GM19455 (cell line): ENCODE results near the gene FNDC3B.

Experiments
- ATAC-seq: cut with Tn5 transposase; IDR thresholded peaks from one replicate; pipeline ENCODE4 v1.9.1; 2021; ENCODE audit not compliant: unreplicated experiment

The FNDC3B gene

DNA sequence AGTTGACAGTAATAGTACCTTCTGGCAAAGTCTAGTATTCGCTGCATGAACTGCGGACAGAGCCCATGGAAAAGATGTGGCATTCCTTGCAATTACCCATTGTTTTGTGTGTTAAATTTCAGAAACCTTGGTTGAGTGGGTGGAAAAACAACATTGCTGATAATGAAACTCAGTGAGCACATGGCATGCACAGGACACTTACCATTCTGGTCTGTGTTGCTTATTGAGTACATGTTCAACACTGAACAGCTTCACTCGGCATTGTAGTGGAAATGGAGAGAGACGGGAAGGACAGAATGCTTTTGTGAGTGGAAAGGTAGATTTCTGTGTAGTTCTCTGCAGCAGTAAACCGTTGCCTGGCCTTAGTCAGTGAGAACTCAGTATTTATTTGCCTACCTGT is 165.3 kb downstream of the FNDC3B start:
- ATAC-seq, result no peak

DNA sequence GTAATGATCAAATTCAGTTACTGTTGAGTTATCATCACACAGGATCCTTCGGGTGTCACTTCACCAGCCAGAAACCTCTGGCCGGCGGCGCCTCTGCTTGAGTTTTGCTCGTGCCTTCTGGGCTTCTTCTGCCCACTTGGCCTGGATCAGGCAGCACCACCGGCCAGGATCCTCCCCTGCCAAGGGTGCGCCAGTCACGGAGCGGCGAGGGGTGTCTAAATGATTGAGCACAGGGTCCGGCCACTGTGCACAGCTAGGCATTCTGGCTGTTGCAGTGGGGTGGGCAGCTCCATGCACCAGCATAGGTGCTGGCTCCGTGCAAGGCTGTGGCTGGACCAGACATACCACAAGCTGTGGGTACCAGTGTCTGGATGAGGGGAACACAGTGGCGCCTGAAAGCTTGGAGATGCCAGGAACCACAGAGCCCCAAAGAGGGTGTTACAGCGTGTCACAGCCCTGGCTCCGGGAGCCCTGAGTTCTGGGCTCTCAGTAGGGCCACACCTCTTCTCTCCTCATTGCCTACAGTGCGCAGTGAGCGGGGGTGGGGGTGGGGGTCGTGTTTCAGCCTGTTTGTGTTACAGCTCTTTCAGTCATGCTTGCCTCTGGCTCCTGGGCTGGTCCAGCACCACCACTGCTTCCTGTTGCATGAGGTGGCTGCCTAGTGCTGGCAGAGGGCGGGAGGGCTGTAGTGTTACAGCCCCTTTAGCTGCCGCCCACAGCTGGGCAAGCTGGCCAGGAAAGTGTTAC is 169.4 kb downstream of the FNDC3B start:
- ATAC-seq, result no peak

DNA sequence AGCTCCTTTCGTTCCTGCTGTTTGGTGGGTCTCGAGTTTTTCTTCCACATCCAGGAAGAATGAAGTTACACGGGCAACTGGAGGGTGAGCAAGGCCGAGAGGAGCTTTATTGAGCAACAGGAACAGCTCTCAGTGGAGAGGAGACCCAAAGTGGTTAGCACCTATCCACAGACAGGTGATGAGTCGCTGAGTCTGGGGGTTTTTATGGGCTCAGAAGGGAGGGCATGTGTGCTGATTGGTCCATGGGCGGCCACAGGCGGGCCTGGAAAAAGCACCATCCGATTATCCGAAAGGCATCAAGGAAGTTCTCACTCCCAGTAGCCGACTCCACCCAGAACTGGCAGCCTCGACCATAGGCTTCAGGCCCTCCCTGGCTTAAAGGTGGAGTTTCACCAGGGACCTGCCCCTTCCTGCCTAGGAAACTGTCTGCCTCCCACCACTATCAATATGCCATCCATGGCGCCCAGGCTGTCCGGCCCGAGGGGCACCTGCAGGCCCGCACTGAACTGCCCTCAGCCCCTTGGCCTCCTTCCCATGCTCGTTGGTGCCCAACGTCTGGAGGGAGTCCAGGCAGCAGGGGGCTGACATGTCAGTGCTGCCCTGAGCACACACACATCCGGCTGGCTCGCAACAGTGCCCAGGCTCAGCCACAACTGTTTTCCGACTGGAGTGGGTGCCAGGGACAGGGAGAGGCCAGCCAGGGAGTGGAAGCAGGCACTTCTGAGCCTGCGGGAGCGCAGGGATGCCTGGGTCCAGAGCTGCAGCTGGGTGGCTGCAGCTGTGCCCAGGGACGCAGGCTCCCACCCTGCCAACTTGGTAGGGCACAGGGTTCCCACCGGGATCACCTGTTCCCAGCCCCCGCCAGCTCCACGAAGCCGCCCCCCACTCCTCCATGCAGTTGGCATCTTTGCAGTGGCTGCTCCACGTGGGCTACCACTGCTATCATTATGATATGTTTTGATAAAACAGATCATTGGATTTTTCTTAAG is 170.2 kb downstream of the FNDC3B start:
- no peak for ATAC-seq

DNA sequence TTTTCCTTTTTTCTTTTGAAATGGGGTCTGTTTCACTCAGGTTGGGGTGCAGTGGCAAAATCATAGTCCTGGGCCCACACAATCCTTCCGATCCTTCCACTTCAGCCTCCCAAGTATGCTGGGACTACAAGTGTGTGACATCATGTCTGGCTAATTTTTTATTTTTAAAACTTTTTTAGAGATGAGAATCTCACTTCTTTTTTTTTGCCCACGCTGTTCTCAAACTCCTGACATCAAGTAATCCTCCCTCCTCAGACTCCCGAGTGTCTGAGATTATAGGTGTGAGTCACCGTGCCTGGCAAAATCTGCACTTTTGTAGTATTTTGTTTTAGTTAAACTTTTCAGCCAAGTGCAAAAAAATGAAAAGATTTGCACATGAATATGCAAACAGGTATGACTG is 171.0 kb downstream of the FNDC3B start:
- no peak for ATAC-seq

DNA sequence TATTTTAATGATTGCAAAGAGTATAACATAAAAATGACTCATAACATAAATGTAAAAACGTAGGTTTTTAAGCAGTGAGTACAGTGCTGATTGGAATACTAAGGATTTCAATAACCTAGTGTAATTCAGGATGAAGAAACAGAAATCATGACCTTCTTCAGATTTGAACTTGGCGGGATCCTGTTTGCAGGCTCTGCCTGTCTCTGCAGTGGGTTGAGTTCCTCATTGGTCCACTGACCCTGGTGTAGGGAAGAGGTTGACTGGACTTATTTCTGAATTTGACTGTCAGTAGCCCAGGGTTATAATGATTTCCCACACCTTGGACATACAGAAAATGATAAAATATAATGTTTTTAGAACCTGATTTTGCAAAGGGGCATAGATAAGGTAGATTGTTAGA is 171.7 kb downstream of the FNDC3B start:
- no peak for ATAC-seq

DNA sequence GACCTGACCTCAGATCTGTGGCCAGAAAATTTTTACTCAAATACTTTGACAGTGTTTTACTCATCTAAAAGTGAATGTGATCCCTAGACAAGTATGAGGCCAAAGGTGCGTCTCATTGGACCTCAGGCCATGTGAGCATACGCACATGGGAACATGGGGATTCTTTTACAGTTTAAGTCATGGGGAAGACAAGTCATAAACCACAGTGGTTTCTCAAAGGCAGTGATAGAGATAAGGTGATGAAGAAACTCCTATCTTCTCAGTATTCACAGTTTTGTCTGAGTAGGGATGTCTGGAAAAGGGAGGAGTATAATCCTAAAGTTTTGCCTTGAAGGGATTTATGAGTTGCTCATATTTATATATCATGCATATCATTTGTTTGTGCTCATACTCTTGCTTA is 173.8 kb downstream of the FNDC3B start:
- no peak for ATAC-seq

DNA sequence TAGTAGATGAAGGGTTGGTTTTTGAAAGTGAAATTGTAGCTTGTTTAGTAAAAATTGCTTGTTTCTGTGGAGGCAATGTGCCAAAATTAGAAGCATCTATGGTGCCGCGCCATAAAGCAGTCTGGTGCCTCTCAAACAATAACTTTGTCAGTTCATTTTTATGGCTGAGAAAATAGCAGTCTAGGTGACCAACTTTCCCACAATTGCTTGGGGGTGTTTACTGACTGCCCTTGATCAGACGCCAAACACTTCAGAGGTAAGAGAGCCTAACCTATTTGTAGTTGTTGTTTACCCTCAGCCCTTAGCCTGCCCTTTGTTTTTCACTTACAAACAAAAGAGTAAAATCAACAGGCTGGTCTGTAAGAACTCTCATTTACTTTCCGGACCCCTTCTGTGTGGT is 174.5 kb downstream of the FNDC3B start:
- no peak for ATAC-seq

DNA sequence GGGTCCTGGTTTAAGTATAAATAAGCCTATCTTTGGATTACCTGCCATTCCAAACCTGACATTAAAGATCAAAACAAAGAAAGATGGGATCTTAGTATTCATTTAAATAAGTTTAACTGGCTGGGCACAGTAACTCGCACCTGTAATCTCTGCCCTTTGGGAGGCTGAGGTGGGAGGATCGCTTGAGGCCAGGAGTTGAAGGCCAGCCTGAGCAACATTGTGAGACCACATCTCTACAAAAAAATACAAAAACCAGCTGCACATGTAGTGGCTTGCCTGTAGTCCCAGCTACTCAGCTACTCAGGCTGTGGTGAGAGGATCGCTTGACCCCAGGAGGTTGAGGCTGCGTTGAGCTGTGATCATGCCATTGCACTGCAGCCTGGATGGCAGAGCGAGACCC is 176.9 kb downstream of the FNDC3B start:
- ATAC-seq, result no peak

DNA sequence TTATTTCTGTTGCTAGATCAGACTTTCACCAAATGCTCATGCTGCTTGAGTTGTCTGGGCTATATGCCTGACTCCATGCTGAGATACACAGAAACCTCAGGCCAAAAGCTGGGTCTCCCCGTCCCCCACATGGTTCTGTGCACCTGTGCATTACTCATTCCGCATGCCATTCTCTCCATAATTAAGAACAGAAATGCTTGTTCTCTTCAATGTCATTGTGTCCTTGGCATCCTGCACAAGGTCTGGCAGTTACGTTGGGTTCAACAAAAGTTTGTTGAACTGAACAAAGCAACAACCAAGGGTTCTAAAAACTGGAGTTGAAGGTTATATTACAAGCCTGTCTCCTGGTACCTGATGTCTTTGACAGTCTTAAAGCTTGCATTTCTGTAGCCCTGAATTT is 177.5 kb downstream of the FNDC3B start:
- no peak for ATAC-seq

DNA sequence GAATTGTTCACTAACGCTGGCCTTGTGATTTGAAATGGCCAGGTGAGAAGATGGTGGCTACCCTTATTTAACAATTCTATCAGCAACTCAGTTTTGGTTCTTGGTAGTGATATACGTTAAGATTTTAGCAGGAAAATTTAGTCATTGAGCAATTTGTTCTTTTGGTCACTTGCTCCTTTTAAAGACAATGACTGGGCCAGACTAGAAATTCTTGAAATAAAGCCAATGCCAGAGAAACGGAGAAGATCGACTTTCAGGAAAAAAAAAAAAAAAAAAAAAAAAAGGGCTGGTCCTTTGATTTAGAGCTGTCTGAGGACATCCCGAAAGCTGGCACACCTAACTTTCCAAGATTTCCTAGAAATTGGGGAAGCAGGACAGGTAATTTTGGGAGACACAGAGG is 178.5 kb downstream of the FNDC3B start:
- ATAC-seq, result no peak

DNA sequence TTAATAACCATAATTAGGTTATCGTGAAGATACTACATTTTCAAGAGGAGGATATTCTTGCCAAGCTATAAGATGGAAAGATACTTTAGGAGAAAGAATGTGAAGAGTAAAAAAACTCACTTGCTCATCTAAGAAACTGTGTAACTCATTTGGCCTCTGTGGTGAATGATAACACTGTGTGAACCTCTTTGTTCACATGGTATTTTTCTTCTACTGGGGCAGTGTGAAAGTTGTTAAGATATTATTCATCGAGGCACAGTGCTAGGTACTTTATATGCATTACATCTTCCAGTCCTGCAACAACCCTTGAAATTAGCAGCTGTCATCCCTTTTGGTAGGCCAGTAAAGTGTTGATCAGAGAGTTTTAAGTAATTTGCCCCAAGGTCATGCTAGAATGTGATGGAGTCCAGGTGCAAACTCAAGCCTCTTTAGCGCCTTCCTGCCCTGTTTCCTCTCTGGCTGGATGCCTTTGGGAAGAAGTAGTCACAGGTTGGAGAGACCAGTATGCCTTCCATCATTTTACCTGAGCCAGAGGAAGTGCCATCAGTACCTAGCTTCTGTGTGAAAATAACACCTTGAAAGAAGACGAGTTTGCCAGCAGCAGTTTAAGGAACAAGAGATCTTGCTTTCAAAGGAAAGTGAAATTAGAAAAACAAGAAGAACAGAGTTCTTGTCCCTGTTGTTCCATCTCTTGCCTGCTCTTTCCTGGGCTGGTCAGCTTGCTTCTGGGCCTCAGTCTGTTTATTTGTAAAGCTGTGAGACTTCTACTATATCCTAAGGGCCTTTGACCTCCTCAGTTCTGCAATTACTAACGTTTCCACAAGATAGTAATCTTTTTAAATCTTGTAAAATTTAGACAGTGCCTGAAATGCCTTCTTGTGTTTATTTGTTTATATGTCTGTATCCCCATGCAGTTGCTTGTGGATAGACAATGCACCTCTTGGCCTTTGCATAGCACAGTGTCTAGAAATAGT is 179.3 kb downstream of the FNDC3B start:
- ATAC-seq, result no peak

DNA sequence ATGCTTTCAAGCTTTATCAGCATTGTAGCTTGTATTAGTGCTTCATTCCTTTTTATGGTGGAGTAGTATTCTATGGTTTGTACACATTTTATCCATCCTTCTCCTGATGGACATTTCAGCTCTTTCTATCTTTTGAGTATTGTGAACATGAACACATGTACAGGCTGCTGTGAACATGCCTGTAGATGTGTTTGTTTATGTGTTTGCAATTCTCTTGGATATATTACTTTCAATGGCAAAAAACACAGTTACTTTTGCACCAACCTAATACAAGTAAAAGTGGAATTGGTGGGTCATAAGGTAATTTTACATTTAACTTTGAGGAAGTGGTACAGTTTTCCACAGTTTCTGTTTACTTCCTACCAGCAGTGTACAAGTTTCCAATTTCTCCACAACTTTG is 180.4 kb downstream of the FNDC3B start:
- no peak for ATAC-seq

DNA sequence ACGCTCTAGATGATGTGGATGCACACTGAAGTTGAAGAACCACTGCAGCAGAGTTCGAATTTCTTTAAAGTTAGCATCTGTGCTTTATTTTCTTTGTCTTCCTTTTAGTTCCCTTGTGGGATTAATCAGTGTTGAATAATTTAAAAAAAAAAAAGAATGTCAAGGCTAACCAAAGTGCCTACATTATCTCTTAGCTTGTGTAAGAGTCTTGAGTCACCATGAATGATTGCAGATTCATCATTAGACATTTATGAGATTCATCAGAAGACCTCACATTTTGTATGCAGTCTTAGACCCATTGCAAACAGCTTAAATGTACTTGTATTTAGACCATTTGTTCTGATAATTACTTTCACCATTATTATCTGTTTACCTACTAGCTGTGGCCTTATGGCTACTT is 182.2 kb downstream of the FNDC3B start:
- no peak for ATAC-seq

DNA sequence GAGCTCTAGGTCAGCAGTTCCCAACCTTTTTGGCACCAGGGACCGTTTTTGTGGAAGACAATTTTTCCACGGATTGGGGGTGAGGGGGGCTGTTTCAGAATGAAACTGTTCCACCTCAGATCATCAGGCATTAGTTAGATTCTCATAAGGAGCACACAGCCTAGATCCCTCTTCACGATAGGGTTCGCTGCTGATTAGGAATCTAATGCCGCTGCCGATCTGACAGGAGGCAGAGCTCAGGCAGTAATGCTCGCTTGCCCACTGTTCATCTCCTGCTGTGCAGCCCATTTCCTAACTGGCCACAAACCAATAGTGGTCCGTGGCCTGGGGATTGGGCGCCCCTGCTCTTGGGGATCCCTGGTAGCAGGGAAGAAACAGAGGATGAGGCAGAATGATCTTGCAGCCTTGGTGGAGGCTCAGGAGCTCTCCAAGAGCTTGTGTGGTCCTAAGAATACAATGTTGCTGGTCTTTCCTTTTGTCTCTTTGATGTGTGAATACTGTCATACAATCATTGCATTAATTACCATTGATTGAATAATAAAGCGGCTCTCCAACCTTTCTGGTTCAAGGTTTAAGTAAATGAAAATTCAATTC is 183.2 kb downstream of the FNDC3B start:
- ATAC-seq, result no peak

DNA sequence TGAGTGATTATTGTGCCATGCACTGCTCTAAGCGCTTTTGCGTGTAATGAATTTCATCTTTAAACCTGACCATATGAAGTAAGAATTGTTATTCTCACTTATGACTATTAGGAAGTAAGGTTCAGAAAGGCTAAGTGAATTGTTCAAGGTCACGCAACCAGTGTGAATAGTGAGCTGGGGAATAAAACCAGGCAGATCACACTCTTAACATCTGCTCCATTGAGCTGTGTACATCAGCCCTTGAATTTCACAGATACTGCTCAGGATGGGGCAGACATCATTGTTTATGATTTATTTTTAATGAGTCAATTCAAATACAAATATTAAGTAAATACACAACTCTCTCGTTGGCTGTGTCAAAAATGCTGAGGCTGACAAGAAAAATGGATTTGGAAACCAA is 184.5 kb downstream of the FNDC3B start:
- no peak for ATAC-seq

DNA sequence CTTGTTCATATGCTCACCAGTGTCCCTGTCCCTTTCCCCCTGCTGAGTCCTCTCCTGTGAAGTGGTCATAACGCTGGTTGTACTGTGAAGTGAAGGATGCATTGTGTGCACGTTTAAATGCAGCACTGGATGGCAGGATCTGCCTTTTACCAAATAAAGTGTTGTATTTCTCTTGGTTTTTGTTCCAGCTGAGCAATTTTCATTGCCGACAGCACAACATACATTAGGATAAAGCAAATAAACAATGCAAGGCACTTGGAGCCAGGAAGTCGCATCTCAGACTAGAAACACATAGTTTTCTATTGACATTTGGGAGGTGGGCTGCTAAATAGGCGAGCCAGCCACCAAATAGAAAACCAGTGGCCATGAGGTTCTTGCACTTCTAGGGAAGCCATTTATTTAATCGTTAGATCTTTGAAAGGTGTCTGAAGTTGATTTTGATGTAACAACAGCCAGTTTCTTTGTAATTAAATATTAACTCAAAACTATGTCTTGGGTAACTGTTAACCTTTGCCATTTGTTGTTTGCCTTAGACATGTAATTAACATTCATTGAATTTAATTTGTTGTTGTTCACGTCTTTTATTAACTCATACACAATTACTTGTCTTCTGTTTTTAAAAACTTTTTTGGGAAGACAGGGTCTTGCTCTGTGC is 185.3 kb downstream of the FNDC3B start:
- ATAC-seq, result no peak

DNA sequence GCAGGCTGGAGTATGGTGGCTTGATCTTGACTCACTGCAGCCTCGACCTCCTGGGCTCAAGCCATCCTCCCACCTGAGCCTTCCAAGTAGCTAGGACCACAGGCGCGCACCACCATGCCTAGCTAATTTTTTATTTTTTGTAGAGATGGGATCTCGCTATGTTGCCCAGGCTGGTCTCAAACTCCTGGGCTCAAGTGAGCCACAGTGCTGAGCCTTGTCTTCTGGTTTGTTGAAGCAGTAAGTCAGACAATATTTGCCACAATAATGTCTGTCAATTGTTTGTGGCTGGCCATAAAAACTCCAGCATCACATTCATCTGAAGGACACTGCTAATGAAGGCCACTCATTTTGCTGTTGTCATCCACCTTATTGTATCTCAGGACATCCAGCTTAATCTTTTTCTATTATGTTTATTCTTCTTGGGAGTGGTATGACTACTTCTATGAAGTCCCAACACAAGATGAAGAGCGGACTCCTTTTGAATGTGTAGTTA is 185.9 kb downstream of the FNDC3B start:
- ATAC-seq, result no peak

DNA sequence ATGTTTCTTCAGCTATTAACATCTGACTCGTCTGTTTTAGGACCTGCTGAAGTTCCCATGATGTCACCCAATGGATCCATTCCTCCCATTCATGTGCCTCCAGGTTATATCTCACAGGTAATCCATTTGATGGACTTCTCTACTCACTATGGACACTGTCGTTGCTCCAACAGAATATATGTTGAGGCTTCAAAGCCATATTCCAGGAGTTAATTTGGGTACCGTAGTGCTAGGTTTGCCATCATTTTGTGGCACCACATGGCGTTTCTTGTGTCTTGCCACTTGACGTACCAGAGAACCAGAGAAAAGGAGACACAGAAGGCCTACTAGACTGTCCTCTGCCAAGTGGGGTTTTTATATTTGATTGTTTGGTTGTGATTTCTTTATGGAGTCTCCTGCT is 187.5 kb downstream of the FNDC3B start:
- no peak for ATAC-seq

DNA sequence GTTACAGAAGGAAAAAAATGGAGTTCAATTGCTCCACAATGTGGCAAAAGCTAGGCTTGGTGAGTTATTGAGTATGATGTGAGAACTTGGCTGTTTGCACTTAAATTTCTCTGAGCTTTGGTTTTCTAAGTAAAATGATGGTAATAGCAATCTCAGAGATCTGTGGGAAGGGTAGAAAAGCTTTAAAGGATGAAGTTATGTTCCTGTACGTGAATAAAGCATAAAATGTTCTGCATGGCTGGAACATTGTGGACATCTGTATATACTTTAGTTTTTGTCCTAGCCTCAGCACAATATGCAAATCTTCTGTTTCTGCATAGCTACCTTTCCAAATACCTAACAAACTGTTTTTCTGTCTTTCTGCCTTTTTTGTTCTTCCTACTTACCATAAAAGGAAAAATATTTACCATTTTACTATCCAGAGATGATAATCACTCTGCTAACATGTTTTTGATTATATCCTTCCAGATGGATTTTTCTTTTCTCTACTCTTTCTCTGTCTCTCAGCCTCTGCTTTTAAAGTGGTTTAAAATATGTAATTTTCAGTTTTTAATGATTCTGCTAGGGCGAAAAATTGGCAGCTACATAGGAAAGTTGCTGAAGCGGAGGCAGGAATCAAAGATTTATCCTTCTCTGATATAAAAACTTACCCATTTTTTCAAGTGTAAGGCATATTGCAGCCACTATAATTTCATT is 188.1 kb downstream of the FNDC3B start:
- no peak for ATAC-seq
